Colonic mucosa (tissue), 4 donors: Measurements from ENCODE around the gene ZDHHC9. TPM values are rescaled to one million over a fixed set of nuclear protein-coding genes. Genes with fewer than 3 reads are reported as not detected.

ENCODE experiments used
- DNase-seq: peaks from one replicate; pipeline ENCODE4 v3.0.0-alpha.2; 2020
- H3K27ac ChIP-seq: fragments of 200-600 bp; one replicate; pipeline ENCODE4 v1.8.0; 2021
- H3K27me3 ChIP-seq: fragments of 200-600 bp; one replicate; pipeline ENCODE4 v1.8.0; 2021
- H3K36me3 ChIP-seq: fragments of 200-600 bp; one replicate; pipeline ENCODE4 v1.8.0; 2021
- H3K4me1 ChIP-seq: fragments of 200-600 bp; one replicate; pipeline ENCODE4 v1.8.0; 2021; ENCODE audit warnings: mild to moderate bottlenecking
- H3K4me3 ChIP-seq: fragments of 200-600 bp; one replicate; pipeline ENCODE4 v1.8.0; 2021
- H3K9ac ChIP-seq, 2 donors: one replicate each; pipeline ENCODE4 v1.7.0; 2013; ENCODE audit warnings: control low read depth in 2 of 2, low read depth in 2 of 2, low read length in 2 of 2
- H3K9me3 ChIP-seq: fragments of 200-600 bp; one replicate; pipeline ENCODE4 v1.8.0; 2021
- CTCF ChIP-seq: fragments of 200-600 bp; IDR thresholded peaks from one replicate; pipeline ENCODE4 v1.8.0; 2022; ENCODE audit warnings: antibody characterized with exemption, mild to moderate bottlenecking
- intact Hi-C: fragments of 100-400 bp; cut with DNase I; formaldehyde crosslinking; loops from one replicate; pipeline ENCODE4 v1.14.1; 2022
- total RNA-seq, 2 donors: library from RNA; stranded (reverse); fragmentation: NEBNext Ultra II Directional in 1 of 2; extraction: Animal tissue kit (Norgen Biotek cat#: 25700) in 1 of 2; gene quantifications; one replicate each; pipeline ENCODE4 v1.2.1, GENCODE V29; 2021
- donor health status: healthy.
- donor health status: DM: no; HTN: no; CAD: no.
- donor health status: DM: no; HTN: no; CAD: no.

Gene ZDHHC9
- total RNA-seq, 2 donors from 2014 or later = 39.5 to 41.5 TPM

GRCh38 chrX:129824620-129825019 lies 19.1 kb downstream of the ZDHHC9 start:
- no peak for DNase-seq
- H3K27ac ChIP-seq = no peak overlapping the region
- no peaks in the 10 kb centered on the region for H3K4me1 ChIP-seq
- H3K27me3 ChIP-seq = no peaks in the 10 kb centered on the region
- no peaks in the 10 kb centered on the region for H3K9me3 ChIP-seq
- no peak overlapping the region for H3K9ac ChIP-seq
- no peak overlapping the region for H3K4me3 ChIP-seq
- H3K36me3 ChIP-seq = no peaks in the 10 kb centered on the region
- TF ChIP-seq CTCF = no peak
- intact Hi-C loops = no loop called here

GRCh38 chrX:129823522-129823921 lies 20.2 kb downstream of the ZDHHC9 start:
- DNase-seq = no peak
- Histone ChIP-seq H3K9me3 (no peaks in the 10 kb centered on the region), H3K4me3 (no peak overlapping the region), H3K27me3 (no peaks in the 10 kb centered on the region), H3K9ac (no peak overlapping the region), H3K36me3 (no peaks in the 10 kb centered on the region), H3K27ac (no peak overlapping the region), H3K4me1 (no peaks in the 10 kb centered on the region)
- no peak for TF ChIP-seq CTCF
- intact Hi-C loops = no loop called here

GRCh38 chrX:129823115-129823514 lies 20.6 kb downstream of the ZDHHC9 start:
- intact Hi-C loops = no loop called here
- DNase-seq = peak; percentile 43
- Histone ChIP-seq H3K9me3 (no peaks in the 10 kb centered on the region), H3K4me1 (no peaks in the 10 kb centered on the region), H3K27ac (no peak overlapping the region), H3K9ac (no peak overlapping the region), H3K4me3 (no peak overlapping the region), H3K36me3 (no peaks in the 10 kb centered on the region), H3K27me3 (no peaks in the 10 kb centered on the region)
- TF ChIP-seq CTCF = peak; percentile 41

GRCh38 chrX:129818123-129818522 lies 25.6 kb downstream of the ZDHHC9 start:
- Histone ChIP-seq H3K27me3 (no peaks in the 10 kb centered on the region), H3K36me3 (no peaks in the 10 kb centered on the region), H3K4me3 (no peak overlapping the region), H3K4me1 (no peaks in the 10 kb centered on the region), H3K9me3 (no peaks in the 10 kb centered on the region), H3K9ac (no peak overlapping the region), H3K27ac (no peak overlapping the region)
- no peak for DNase-seq
- no peak for TF ChIP-seq CTCF
- intact Hi-C loops = no loop called here

- no peaks in the 10 kb centered on the region for H3K9me3 ChIP-seq
- H3K4me1 ChIP-seq = no peaks in the 10 kb centered on the region
- H3K36me3 ChIP-seq = no peaks in the 10 kb centered on the region
- H3K9ac ChIP-seq = no peak overlapping the region
- DNase-seq = no peak
- no peaks in the 10 kb centered on the region for H3K27me3 ChIP-seq
- no peak for TF ChIP-seq CTCF
- intact Hi-C loops = no loop called here
- no peak overlapping the region for H3K4me3 ChIP-seq
- no peak overlapping the region for H3K27ac ChIP-seq
These were observed 29.9 kb downstream of the ZDHHC9 start for GRCh38 chrX:129813662-129814368.
